ENCODE results near the gene CDCP1. TPM values are rescaled to one million over a fixed set of nuclear protein-coding genes. Genes with fewer than 3 reads are reported as not detected.

CDCP1 gene
- total RNA-seq, 1 donor from 2014 or later = 7.4 TPM

DNA sequence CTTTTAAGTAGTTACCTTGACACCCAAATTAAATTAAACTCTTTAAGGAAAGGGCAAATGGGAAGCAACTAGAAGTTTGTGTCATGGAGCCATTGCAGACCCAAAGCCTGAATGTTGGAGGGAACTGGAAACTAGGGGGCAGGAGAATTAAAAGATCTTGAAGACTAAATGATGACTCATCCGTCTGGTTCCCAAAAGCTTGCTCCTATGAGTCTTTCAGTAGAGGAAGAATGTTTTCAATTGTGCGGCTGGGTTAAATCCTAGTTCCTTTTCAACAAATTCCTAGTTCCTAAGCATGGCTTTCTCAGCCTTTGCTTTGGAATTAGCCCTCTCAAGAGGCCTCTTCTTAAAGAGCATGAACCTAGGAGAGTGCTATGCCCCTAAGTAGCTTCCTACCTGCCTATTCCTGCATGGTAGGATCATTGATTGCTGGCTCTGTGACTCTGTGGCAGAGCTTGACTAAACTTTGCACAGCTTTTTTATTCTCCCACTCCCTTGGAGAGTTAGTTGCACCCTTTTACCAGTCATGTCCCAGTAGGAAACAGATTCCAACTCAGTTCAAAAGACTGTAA, 102.4 kb downstream of the CDCP1 start:
- intact Hi-C loops (cut with micrococcal nuclease) = loop anchor here (5.0 kb wide), 1 partner anchor 183 kb away; the partner anchor contains the start of gene TMEM158
- H3K4me1 Mint-ChIP-seq (ENCODE audit: low read depth) = peaks cover 33% of the 10 kb centered on the region
- no peak for DNase-seq (ENCODE audit: low spot score)
- H3K27me3 Mint-ChIP-seq (ENCODE audit: low read depth) = peaks cover 16% of the 10 kb centered on the region
- H3K36me3 Mint-ChIP-seq (ENCODE audit: low read depth) = no peaks in the 10 kb centered on the region
- H3K9me3 Mint-ChIP-seq = no peaks in the 10 kb centered on the region
- no peak overlapping the region for H3K27ac Mint-ChIP-seq
- H3K4me3 Mint-ChIP-seq (ENCODE audit: low read depth) = no peak overlapping the region

GRCh38 chr3:45042162-45042561, 104.0 kb downstream of the CDCP1 start:
- Mint-ChIP-seq H3K4me3 (ENCODE audit: low read depth) (no peak overlapping the region), H3K27me3 (ENCODE audit: low read depth) (peaks cover 8% of the 10 kb centered on the region), H3K9me3 (no peaks in the 10 kb centered on the region), H3K27ac (no peak overlapping the region), H3K4me1 (ENCODE audit: low read depth) (peaks cover 39% of the 10 kb centered on the region), H3K36me3 (ENCODE audit: low read depth) (no peaks in the 10 kb centered on the region)
- intact Hi-C loops (cut with micrococcal nuclease) = loop anchor here (5.0 kb wide), 1 partner anchor 185 kb away; the partner anchor contains the start of gene TMEM158
- no peak for DNase-seq (ENCODE audit: low spot score)

- H3K4me1 Mint-ChIP-seq (ENCODE audit: low read depth) = peaks cover 41% of the 10 kb centered on the region
- H3K36me3 Mint-ChIP-seq (ENCODE audit: low read depth) = no peaks in the 10 kb centered on the region
- no peaks in the 10 kb centered on the region for H3K9me3 Mint-ChIP-seq
- peaks cover 6% of the 10 kb centered on the region for H3K27me3 Mint-ChIP-seq (ENCODE audit: low read depth)
- peak overlapping the region; percentile 42 for H3K27ac Mint-ChIP-seq
- DNase-seq (ENCODE audit: low spot score) = peak; percentile 30
- no peak overlapping the region for H3K4me3 Mint-ChIP-seq (ENCODE audit: low read depth)
- intact Hi-C loops (cut with micrococcal nuclease) = loop anchor here (1.0 to 5.0 kb wide), 4 partner anchors 14 to 186 kb away; partner anchors contain the start of gene TMEM158
Measured at GRCh38 chr3:45041666-45042065, 104.5 kb downstream of the CDCP1 start.

- DNase-seq (ENCODE audit: low spot score) = peak; percentile 88
- no peaks in the 10 kb centered on the region for H3K9me3 Mint-ChIP-seq
- intact Hi-C loops (cut with micrococcal nuclease) = loop anchor here (1.0 to 10.0 kb wide), 4 partner anchors 306 to 618 kb away; no protein-coding TSS in a partner anchor
- H3K27me3 Mint-ChIP-seq (ENCODE audit: low read depth) = peaks cover 8% of the 10 kb centered on the region
- H3K4me3 Mint-ChIP-seq (ENCODE audit: low read depth) = no peak overlapping the region
- no peaks in the 10 kb centered on the region for H3K36me3 Mint-ChIP-seq (ENCODE audit: low read depth)
- H3K27ac Mint-ChIP-seq = no peak overlapping the region
- H3K4me1 Mint-ChIP-seq (ENCODE audit: low read depth) = peaks cover 53% of the 10 kb centered on the region
Measured at GRCh38 chr3:45037720-45038455, 108.3 kb downstream of the CDCP1 start.

GRCh38 chr3:45035441-45036301, 110.5 kb downstream of the CDCP1 start:
- Mint-ChIP-seq H3K9me3 (no peaks in the 10 kb centered on the region), H3K27me3 (ENCODE audit: low read depth) (peaks cover 8% of the 10 kb centered on the region), H3K4me1 (ENCODE audit: low read depth) (peaks cover 35% of the 10 kb centered on the region), H3K36me3 (ENCODE audit: low read depth) (no peaks in the 10 kb centered on the region), H3K27ac (no peak overlapping the region), H3K4me3 (ENCODE audit: low read depth) (peak overlapping the region; percentile 71)
- intact Hi-C loops (cut with micrococcal nuclease) = loop anchor here (10.0 kb wide), 1 partner anchor 501 kb away; no protein-coding TSS in a partner anchor
- DNase-seq (ENCODE audit: low spot score) = no peak

DNA sequence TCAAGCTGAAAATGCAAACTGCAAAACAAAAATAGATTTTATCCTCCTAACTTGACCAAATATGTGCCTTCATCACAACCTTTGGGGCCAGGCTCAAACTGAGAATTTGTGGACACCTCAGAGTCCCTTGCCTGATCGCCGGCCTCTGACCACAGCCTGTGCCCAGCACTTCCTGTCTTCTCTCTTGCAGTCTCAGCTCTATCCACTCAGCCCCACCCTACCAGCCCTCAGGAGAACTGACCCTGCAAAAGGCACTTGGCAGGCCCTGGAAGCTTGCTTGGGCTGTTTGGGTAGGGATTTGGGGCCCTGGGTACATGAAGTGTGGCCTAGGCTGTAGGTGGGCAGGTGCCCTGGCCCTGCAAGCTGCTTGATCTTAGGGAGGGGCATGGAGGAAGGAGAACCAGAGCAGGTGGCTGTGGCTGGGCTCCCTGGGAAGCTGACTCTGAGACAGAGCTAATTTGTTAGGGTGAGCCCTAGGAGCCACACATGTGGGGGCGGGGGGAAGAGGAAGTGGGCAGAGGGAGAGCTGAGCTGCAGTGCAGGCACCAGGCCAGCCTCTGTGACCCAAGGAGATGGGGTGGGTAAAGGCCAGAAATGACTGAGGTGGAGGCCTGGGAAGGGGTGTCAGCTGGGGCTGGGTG, 111.4 kb downstream of the CDCP1 start:
- H3K27ac Mint-ChIP-seq = peak overlapping the region; percentile 23
- DNase-seq (ENCODE audit: low spot score) = peak; percentile 31
- H3K27me3 Mint-ChIP-seq (ENCODE audit: low read depth) = peaks cover 8% of the 10 kb centered on the region
- H3K36me3 Mint-ChIP-seq (ENCODE audit: low read depth) = no peaks in the 10 kb centered on the region
- peak overlapping the region; percentile 13 for H3K4me3 Mint-ChIP-seq (ENCODE audit: low read depth)
- intact Hi-C loops (cut with micrococcal nuclease) = loop anchor here (10.0 kb wide), 1 partner anchor 500 kb away; no protein-coding TSS in a partner anchor
- H3K9me3 Mint-ChIP-seq = no peaks in the 10 kb centered on the region
- H3K4me1 Mint-ChIP-seq (ENCODE audit: low read depth) = peaks cover 26% of the 10 kb centered on the region

- H3K4me3 Mint-ChIP-seq (ENCODE audit: low read depth) = no peak overlapping the region
- H3K9me3 Mint-ChIP-seq = no peaks in the 10 kb centered on the region
- intact Hi-C loops (cut with micrococcal nuclease) = loop anchor here (10.0 kb wide), 1 partner anchor 499 kb away; no protein-coding TSS in a partner anchor
Measured at GRCh38 chr3:45033791-45034190, 112.4 kb downstream of the CDCP1 start.

More at GRCh38 chr3:45033791-45034190, 112.4 kb downstream of the CDCP1 start:
- no peak for DNase-seq (ENCODE audit: low spot score)
- Mint-ChIP-seq H3K27me3 (ENCODE audit: low read depth) (peaks cover 8% of the 10 kb centered on the region), H3K4me1 (ENCODE audit: low read depth) (peaks cover 25% of the 10 kb centered on the region), H3K36me3 (ENCODE audit: low read depth) (no peaks in the 10 kb centered on the region), H3K27ac (no peak overlapping the region)

Other genes with a start within 250 kb of the CDCP1 start
- 38.0 and 40.3 TPM in 2 replicates for gene ZDHHC3, start 170.2 kb downstream of the CDCP1 start, total RNA-seq
- gene EXOSC7, start 170.1 kb downstream of the CDCP1 start, total RNA-seq = 83.0 and 86.5 TPM in 2 replicates
- gene CLEC3B, start 120.1 kb downstream of the CDCP1 start, total RNA-seq = 0.21 TPM in 1 of 2 replicates, not detected in the other
- 1.7 and 1.9 TPM in 2 replicates for gene TMEM158, start 79.9 kb upstream of the CDCP1 start, total RNA-seq
- 32.8 and 37.5 TPM in 2 replicates for gene LARS2, start 242.2 kb upstream of the CDCP1 start, total RNA-seq